GM19467 (cell line): ENCODE measurements around the gene CD274.
"Not testable (repeated sequence)": the region's sequence is repeated elsewhere in the genome, so short reads cannot be mapped to it uniquely, and the experiment has no call there.

Source experiments
- ATAC-seq: cut with Tn5 transposase; IDR thresholded peaks from one replicate; pipeline ENCODE4 v1.9.1; 2021; ENCODE audit warnings: mild to moderate bottlenecking, moderate library complexity; ENCODE audit not compliant: unreplicated experiment

The CD274 gene

GRCh38 chr9:5460157-5460556 is 9.8 kb downstream of the CD274 start:
- ATAC-seq, result no peak

GRCh38 chr9:5464831-5465330 is 14.5 kb downstream of the CD274 start:
- ATAC-seq, result not testable (repeated sequence)

- ATAC-seq, result no peak
Measured at GRCh38 chr9:5466005-5466404, 15.7 kb downstream of the CD274 start.

- ATAC-seq, result no peak
Measured at GRCh38 chr9:5466766-5467165, 16.4 kb downstream of the CD274 start.

GRCh38 chr9:5468850-5469249 is 18.5 kb downstream of the CD274 start:
- ATAC-seq, result no peak

- no peak for ATAC-seq
Measured at GRCh38 chr9:5470122-5470521, 19.8 kb downstream of the CD274 start.

GRCh38 chr9:5470816-5471215 is 20.5 kb downstream of the CD274 start:
- no peak for ATAC-seq

GRCh38 chr9:5475611-5476010 is 25.3 kb downstream of the CD274 start:
- ATAC-seq, result not testable (repeated sequence)

GRCh38 chr9:5478206-5478605 is 27.9 kb downstream of the CD274 start:
- ATAC-seq, result no peak

- ATAC-seq, result peak; percentile 42
Measured at GRCh38 chr9:5479994-5480694, 29.8 kb downstream of the CD274 start.

- no peak for ATAC-seq
Measured at GRCh38 chr9:5480919-5481318, 30.6 kb downstream of the CD274 start.

- ATAC-seq, result no peak
Measured at GRCh38 chr9:5481322-5482040, 31.1 kb downstream of the CD274 start.

- ATAC-seq, result no peak
Measured at GRCh38 chr9:5482194-5482593, 31.9 kb downstream of the CD274 start.

GRCh38 chr9:5483306-5483705 is 33.0 kb downstream of the CD274 start:
- ATAC-seq, result no peak

GRCh38 chr9:5485378-5486085 is 35.2 kb downstream of the CD274 start:
- ATAC-seq, result no peak

GRCh38 chr9:5486988-5487387 is 36.6 kb downstream of the CD274 start:
- no peak for ATAC-seq

- ATAC-seq, result no peak
Measured at GRCh38 chr9:5488221-5489008, 38.1 kb downstream of the CD274 start.

GRCh38 chr9:5489630-5490490 is 39.5 kb downstream of the CD274 start:
- ATAC-seq, result no peak

- ATAC-seq, result no peak
Measured at GRCh38 chr9:5492965-5493678, 42.8 kb downstream of the CD274 start.
